Endothelial cell of umbilical vein (primary cell): ENCODE results near the gene ADGRF3.

Experiments
- EZH2 ChIP-seq: IDR thresholded peaks from 2 replicates; pipeline ENCODE4 v1.6.1; 2012; ENCODE audit warnings: borderline replicate concordance, low read depth, mild to moderate bottlenecking, moderate library complexity, low read length, inconsistent platforms; ENCODE audit not compliant: severe bottlenecking
- FOS ChIP-seq: IDR thresholded peaks from 2 replicates; pipeline ENCODE4 v1.6.1; 2011; ENCODE audit warnings: mild to moderate bottlenecking, low read length, moderate library complexity, borderline replicate concordance; ENCODE audit not compliant: insufficient read depth
- GATA2 ChIP-seq: IDR thresholded peaks from 2 replicates; pipeline ENCODE4 v1.7.0; 2011; ENCODE audit warnings: low read depth, mild to moderate bottlenecking, moderate library complexity, mixed read lengths, low read length; ENCODE audit not compliant: insufficient read length, insufficient read depth
- JUN ChIP-seq: IDR thresholded peaks from 2 replicates; pipeline ENCODE4 v1.6.1; 2011; ENCODE audit warnings: borderline replicate concordance, low read depth; ENCODE audit not compliant: insufficient read length, insufficient read depth
- POLR2A ChIP-seq: IDR thresholded peaks from 2 replicates; pipeline ENCODE4 v1.6.1; 2012; ENCODE audit warnings: low read depth, mild to moderate bottlenecking, control low read depth, low read length
- POLR2AphosphoS5 ChIP-seq: IDR thresholded peaks from 2 replicates; pipeline ENCODE4 v1.6.1; 2012; ENCODE audit warnings: low read depth, mild to moderate bottlenecking, control low read depth, low read length, moderate library complexity; ENCODE audit not compliant: insufficient read depth
- TF ChIP-seq, protein P1 (sequence below), 2 donors: IDR thresholded peaks; 1 replicate in 1 of 2; 2 replicates in 1 of 2; pipeline ENCODE4 v1.5.1; 2011; ENCODE audit warnings: low read length in 2 of 2, mild to moderate bottlenecking in 2 of 2, moderate library complexity in 2 of 2, control low read depth in 1 of 2, inconsistent platforms in 1 of 2, low read depth in 1 of 2; ENCODE audit not compliant: insufficient read depth in 1 of 2; ENCODE audit errors: extremely low read depth in 1 of 2
- TF ChIP-seq, protein P2 (sequence below): IDR thresholded peaks from 2 replicates; pipeline ENCODE4 v1.6.1; 2011; ENCODE audit not compliant: insufficient read depth, insufficient read length

DNA sequence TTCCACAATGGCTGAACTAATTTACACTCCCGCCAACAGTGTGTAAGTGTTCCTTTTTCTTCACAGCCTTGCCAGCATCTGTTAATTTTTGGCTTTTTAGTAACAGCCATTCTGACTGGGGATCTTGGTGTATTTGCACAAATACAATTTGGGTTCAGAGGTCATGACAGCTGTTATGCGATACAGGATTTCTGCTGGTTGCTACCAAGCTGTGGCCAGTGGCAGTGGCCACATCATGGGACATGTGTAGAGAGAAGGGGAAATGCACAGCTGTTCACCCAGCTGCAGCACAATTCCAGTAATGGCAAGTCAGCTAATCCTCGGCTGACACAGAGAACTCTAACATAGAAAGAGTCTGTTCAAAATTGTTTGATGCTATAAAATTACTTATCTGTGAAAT lies 21.7 kb downstream of the ADGRF3 start:
- TF ChIP-seq, protein P1, sequence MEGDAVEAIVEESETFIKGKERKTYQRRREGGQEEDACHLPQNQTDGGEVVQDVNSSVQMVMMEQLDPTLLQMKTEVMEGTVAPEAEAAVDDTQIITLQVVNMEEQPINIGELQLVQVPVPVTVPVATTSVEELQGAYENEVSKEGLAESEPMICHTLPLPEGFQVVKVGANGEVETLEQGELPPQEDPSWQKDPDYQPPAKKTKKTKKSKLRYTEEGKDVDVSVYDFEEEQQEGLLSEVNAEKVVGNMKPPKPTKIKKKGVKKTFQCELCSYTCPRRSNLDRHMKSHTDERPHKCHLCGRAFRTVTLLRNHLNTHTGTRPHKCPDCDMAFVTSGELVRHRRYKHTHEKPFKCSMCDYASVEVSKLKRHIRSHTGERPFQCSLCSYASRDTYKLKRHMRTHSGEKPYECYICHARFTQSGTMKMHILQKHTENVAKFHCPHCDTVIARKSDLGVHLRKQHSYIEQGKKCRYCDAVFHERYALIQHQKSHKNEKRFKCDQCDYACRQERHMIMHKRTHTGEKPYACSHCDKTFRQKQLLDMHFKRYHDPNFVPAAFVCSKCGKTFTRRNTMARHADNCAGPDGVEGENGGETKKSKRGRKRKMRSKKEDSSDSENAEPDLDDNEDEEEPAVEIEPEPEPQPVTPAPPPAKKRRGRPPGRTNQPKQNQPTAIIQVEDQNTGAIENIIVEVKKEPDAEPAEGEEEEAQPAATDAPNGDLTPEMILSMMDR (IDR thresholded peaks at IDR 0.05; ENCODE audit: extremely low read depth in 1 of 2, insufficient read depth in 1 of 2, low read depth in 1 of 2, low read length in 2 of 2) = no peak
- no peak for TF ChIP-seq POLR2A
- no peak for TF ChIP-seq FOS
- no peak for TF ChIP-seq EZH2
- TF ChIP-seq, protein P2, sequence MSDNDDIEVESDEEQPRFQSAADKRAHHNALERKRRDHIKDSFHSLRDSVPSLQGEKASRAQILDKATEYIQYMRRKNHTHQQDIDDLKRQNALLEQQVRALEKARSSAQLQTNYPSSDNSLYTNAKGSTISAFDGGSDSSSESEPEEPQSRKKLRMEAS = no peak
- no peak for TF ChIP-seq POLR2AphosphoS5
- no peak for TF ChIP-seq JUN
- TF ChIP-seq GATA2 = no peak
